Endothelial cell of umbilical vein (primary cell): ENCODE data around the gene PLEKHH3. TPM values are rescaled to one million over a fixed set of nuclear protein-coding genes. Genes with fewer than 3 reads are reported as not detected.

Experiments
- BruUV-seq: library from RNA; stranded (reverse); fragments of 400-500 nt; replicated peaks from 2 replicates; lab custom pipeline; 2021; lab: Mats Ljungman, UMichigan
- CTCF ChIA-PET: fragments of 300-600, 350-600 bp; sonication (Branson Sonifier 250); formaldehyde crosslinking; loops from one replicate; lab custom pipeline; 2021; ENCODE audit warnings: antibody characterized with exemption, inconsistent platforms; lab: Charles Lee
- POLR2A ChIA-PET: fragments of 300-600, 350-600 bp; sonication (Branson Sonifier 250); formaldehyde crosslinking; loops from one replicate; lab custom pipeline; 2021; ENCODE audit warnings: antibody characterized with exemption, inconsistent platforms; lab: Charles Lee
- DNase-seq: peaks from one replicate; pipeline ENCODE4 v3.0.0-alpha.2; 2011; ENCODE audit warnings: low read depth, low spot score
- FAIRE-seq: peaks from 2 replicates; lab custom pipeline; 2011; peaks lifted over from hg19 to GRCh38; lab: Jason Lieb, UNC
- H2AFZ ChIP-seq: 2 replicates; pipeline ENCODE4 v1.6.0; 2012; ENCODE audit warnings: low read depth, low read length, control low read depth, inconsistent platforms
- H3K27ac ChIP-seq: 2 replicates; pipeline ENCODE4 v1.5.1; 2011; ENCODE audit warnings: low read depth, mild to moderate bottlenecking, control low read depth, low read length, moderate library complexity; ENCODE audit not compliant: insufficient read depth
- H3K27me3 ChIP-seq, 2 experiments: 2 replicates each; pipeline versions ENCODE4 v1.6.0 to v1.6.1; 2011; ENCODE audit warnings: low read length in 2 of 2, mixed read lengths in 1 of 2; ENCODE audit not compliant: control insufficient read depth in 2 of 2, insufficient read depth in 2 of 2
- H3K36me3 ChIP-seq, 2 experiments: 2 replicates in 1 of 2; 3 replicates in 1 of 2; pipeline ENCODE4 v1.5.1; 2011; ENCODE audit warnings: low read length in 2 of 2, mild to moderate bottlenecking in 1 of 2, moderate library complexity in 1 of 2; ENCODE audit not compliant: control insufficient read depth in 2 of 2, insufficient read depth in 2 of 2; ENCODE audit errors: extremely low read depth in 1 of 2
- H3K4me1 ChIP-seq: 3 replicates; pipeline ENCODE4 v1.5.1; 2011; ENCODE audit warnings: mild to moderate bottlenecking, low read length; ENCODE audit not compliant: control insufficient read depth, insufficient read depth; ENCODE audit errors: extremely low read depth
- H3K4me2 ChIP-seq: 2 replicates; pipeline ENCODE4 v1.6.1; 2011; ENCODE audit warnings: low read length, control low read depth, mixed read lengths; ENCODE audit not compliant: insufficient read depth
- H3K4me3 ChIP-seq, 3 experiments: fragments of 200-600 bp in 1 of 3; sonication (generic), shearing (Covaris generic) in 1 of 3; replicated peaks in 1 of 3; 2 replicates each; pipeline ENCODE4 v1.5.1; 2011 to 2016; ENCODE audit warnings: control low read depth in 3 of 3, low read length in 3 of 3, mild to moderate bottlenecking in 2 of 3, inconsistent platforms in 1 of 3, low read depth in 1 of 3, moderate library complexity in 1 of 3; ENCODE audit not compliant: insufficient read depth in 1 of 3
- H3K79me2 ChIP-seq: 2 replicates; pipeline ENCODE4 v1.6.0; 2012; ENCODE audit warnings: low read length, inconsistent platforms; ENCODE audit not compliant: control insufficient read depth, insufficient read depth
- H3K9ac ChIP-seq: replicated peaks from 2 replicates; pipeline ENCODE3; 2011; ENCODE audit warnings: low read length, control low read depth; ENCODE audit not compliant: insufficient read depth; ENCODE audit errors: extremely low read depth
- H3K9me1 ChIP-seq: replicated peaks from 3 replicates; pipeline ENCODE4 v1.6.0; 2011; ENCODE audit warnings: mild to moderate bottlenecking, low read length; ENCODE audit not compliant: control insufficient read depth, insufficient read depth; ENCODE audit errors: extremely low read depth
- H3K9me3 ChIP-seq: replicated peaks from 2 replicates; pipeline ENCODE4 v1.5.1; 2012; ENCODE audit warnings: low read length, inconsistent platforms; ENCODE audit not compliant: control insufficient read depth, insufficient read depth
- H4K20me1 ChIP-seq: replicated peaks from 2 replicates; pipeline ENCODE3; 2011; ENCODE audit warnings: mild to moderate bottlenecking, low read length; ENCODE audit not compliant: control insufficient read depth, insufficient read depth; ENCODE audit errors: extremely low read depth
- EZH2 ChIP-seq: IDR thresholded peaks from 2 replicates; pipeline ENCODE4 v1.6.1; 2012; ENCODE audit warnings: borderline replicate concordance, low read depth, mild to moderate bottlenecking, moderate library complexity, low read length, inconsistent platforms; ENCODE audit not compliant: severe bottlenecking
- FOS ChIP-seq: IDR thresholded peaks from 2 replicates; pipeline ENCODE4 v1.6.1; 2011; ENCODE audit warnings: mild to moderate bottlenecking, low read length, moderate library complexity, borderline replicate concordance; ENCODE audit not compliant: insufficient read depth
- GATA2 ChIP-seq: IDR thresholded peaks from 2 replicates; pipeline ENCODE4 v1.7.0; 2011; ENCODE audit warnings: low read depth, mild to moderate bottlenecking, moderate library complexity, mixed read lengths, low read length; ENCODE audit not compliant: insufficient read length, insufficient read depth
- JUN ChIP-seq: IDR thresholded peaks from 2 replicates; pipeline ENCODE4 v1.6.1; 2011; ENCODE audit warnings: borderline replicate concordance, low read depth; ENCODE audit not compliant: insufficient read length, insufficient read depth
- MYC ChIP-seq: IDR thresholded peaks from one replicate; pipeline ENCODE4 v1.6.1; 2011; ENCODE audit warnings: mild to moderate bottlenecking, low read depth, low read length
- POLR2A ChIP-seq: IDR thresholded peaks from 2 replicates; pipeline ENCODE4 v1.6.1; 2012; ENCODE audit warnings: low read depth, mild to moderate bottlenecking, control low read depth, low read length
- POLR2AphosphoS5 ChIP-seq: IDR thresholded peaks from 2 replicates; pipeline ENCODE4 v1.6.1; 2012; ENCODE audit warnings: low read depth, mild to moderate bottlenecking, control low read depth, low read length, moderate library complexity; ENCODE audit not compliant: insufficient read depth
- dilution Hi-C: fragments of 300-500 bp; cut with MboI; formaldehyde crosslinking; loops from one replicate; pipeline ENCODE4 v1.15.0; 2019; ENCODE audit warnings: low sequenced_read_pairs; ENCODE audit not compliant: extremely low pct_ligation_motif_present
- intact Hi-C: fragments of 100-400 bp; cut with micrococcal nuclease; formaldehyde crosslinking; loops from one replicate; pipeline ENCODE4 v1.10.0; 2022
- polyA plus RNA-seq, 4 experiments: library from polyadenylated mRNA; depleted of rRNA in 3 of 4; stranded (reverse) in 3 of 4; unstranded in 1 of 4; fragments of >200 nt; gene quantifications; 2 replicates each; pipeline versions ENCODE4 v1.2.1 to v1.2.3, GENCODE V29; 2011 to 2012; ENCODE audit warnings: missing spikeins in 1 of 4
- total RNA-seq: library from RNA; stranded (reverse); gene quantifications from 2 replicates; pipeline ENCODE4 v1.2.3, GENCODE V29; 2021
- TF ChIP-seq, protein P1 (sequence below): IDR thresholded peaks from 2 replicates; pipeline ENCODE4 v1.6.1; 2011; ENCODE audit not compliant: insufficient read depth, insufficient read length
- TF ChIP-seq, protein P2 (sequence below), 2 donors: IDR thresholded peaks; 1 replicate in 1 of 2; 2 replicates in 1 of 2; pipeline ENCODE4 v1.5.1; 2011; ENCODE audit warnings: low read length in 2 of 2, mild to moderate bottlenecking in 2 of 2, moderate library complexity in 2 of 2, control low read depth in 1 of 2, inconsistent platforms in 1 of 2, low read depth in 1 of 2; ENCODE audit not compliant: insufficient read depth in 1 of 2; ENCODE audit errors: extremely low read depth in 1 of 2

The PLEKHH3 gene
- total and polyA plus RNA-seq, 2 donors (not counting 3 experiments of a cell fraction or from before 2014, with no cell fraction given): 5.4 to 11.3 TPM

DNA sequence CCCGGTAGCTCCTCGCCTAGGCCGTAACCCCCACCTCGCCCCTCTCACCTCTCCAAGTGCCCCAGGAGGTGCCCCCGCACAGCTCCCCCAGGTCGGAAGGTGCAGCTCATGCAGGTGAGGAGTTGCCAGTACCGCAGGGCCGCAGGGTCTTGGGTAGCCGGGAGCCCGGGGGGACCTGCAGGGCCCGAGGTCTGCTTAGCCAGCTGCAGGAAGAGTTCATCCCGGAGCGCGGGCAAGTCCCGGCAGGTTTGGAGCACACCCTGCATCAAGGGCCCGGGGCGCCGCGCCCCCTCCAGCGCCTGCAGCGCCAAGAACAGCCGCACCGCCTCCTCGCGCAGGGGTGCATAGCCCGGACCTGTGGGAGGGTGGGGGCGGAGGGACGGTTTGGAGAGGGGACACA is 4.8 kb downstream of the PLEKHH3 start:
- no peak for DNase-seq
- Histone ChIP-seq H3K9me3 (no peaks in the 10 kb centered on the region), H4K20me1 (no peaks in the 10 kb centered on the region), H3K36me3 (peaks cover 6 to 23% of the 10 kb centered on the region in 2 experiments), H3K27ac (no peak overlapping the region), H3K4me3 (no peak overlapping the region), H2AFZ (no peak overlapping the region), H3K4me2 (no peak overlapping the region), H3K4me1 (peaks cover 17% of the 10 kb centered on the region), H3K27me3 (no peaks in the 10 kb centered on the region), H3K9ac (no peak overlapping the region), H3K79me2 (no peaks in the 10 kb centered on the region), H3K9me1 (no peaks in the 10 kb centered on the region)
- no TSS peak for BruUV-seq
- ChIA-PET CTCF (interaction anchor here (1.0 to 3.0 kb wide), 2 partner anchors 64 to 94 kb away, joined by 3 to 25 read pairs; partner anchors contain the start of gene PSMC3IP), POLR2A (no interaction called here)
- FAIRE-seq: no peak
- TF ChIP-seq MYC (no peak), JUN (no peak), EZH2 (no peak), POLR2AphosphoS5 (no peak), GATA2 (no peak), POLR2A (no peak), FOS (no peak)
- TF ChIP-seq, protein P1, sequence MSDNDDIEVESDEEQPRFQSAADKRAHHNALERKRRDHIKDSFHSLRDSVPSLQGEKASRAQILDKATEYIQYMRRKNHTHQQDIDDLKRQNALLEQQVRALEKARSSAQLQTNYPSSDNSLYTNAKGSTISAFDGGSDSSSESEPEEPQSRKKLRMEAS: no peak
- TF ChIP-seq, protein P2, sequence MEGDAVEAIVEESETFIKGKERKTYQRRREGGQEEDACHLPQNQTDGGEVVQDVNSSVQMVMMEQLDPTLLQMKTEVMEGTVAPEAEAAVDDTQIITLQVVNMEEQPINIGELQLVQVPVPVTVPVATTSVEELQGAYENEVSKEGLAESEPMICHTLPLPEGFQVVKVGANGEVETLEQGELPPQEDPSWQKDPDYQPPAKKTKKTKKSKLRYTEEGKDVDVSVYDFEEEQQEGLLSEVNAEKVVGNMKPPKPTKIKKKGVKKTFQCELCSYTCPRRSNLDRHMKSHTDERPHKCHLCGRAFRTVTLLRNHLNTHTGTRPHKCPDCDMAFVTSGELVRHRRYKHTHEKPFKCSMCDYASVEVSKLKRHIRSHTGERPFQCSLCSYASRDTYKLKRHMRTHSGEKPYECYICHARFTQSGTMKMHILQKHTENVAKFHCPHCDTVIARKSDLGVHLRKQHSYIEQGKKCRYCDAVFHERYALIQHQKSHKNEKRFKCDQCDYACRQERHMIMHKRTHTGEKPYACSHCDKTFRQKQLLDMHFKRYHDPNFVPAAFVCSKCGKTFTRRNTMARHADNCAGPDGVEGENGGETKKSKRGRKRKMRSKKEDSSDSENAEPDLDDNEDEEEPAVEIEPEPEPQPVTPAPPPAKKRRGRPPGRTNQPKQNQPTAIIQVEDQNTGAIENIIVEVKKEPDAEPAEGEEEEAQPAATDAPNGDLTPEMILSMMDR (IDR thresholded peaks at IDR 0.05; ENCODE audit: extremely low read depth in 1 of 2, insufficient read depth in 1 of 2, low read depth in 1 of 2, low read length in 2 of 2): no peak
- dilution Hi-C loops: no loop called here
- intact Hi-C loops: no loop called here
